GM12891 (cell line): ENCODE results near the gene ENTR1.
"Not testable (repeated sequence)": the region's sequence is repeated elsewhere in the genome, so short reads cannot be mapped to it uniquely, and the experiment has no call there.

ENCODE experiments used
- DNase-seq: peaks from one replicate; pipeline ENCODE4 v3.0.0; 2011; ENCODE audit warnings: low spot score; ENCODE audit not compliant: insufficient read length
- FAIRE-seq: peaks from 2 replicates; lab custom pipeline; 2011; peaks lifted over from hg19 to GRCh38; lab: Jason Lieb, UNC
- PAX5 ChIP-seq: IDR thresholded peaks from 2 replicates; pipeline ENCODE4 v1.6.1; 2011; ENCODE audit warnings: low read length, moderate library complexity, mild to moderate bottlenecking; ENCODE audit not compliant: insufficient read depth, severe bottlenecking
- POLR2A ChIP-seq: IDR thresholded peaks from 2 replicates; pipeline ENCODE4 v1.6.1; 2011; ENCODE audit warnings: low read depth, low read length, control low read depth
- POLR2AphosphoS5 ChIP-seq: IDR thresholded peaks from 2 replicates; pipeline ENCODE4 v1.6.1; 2011; ENCODE audit warnings: low read depth, low read length, control low read depth
- POU2F2 ChIP-seq: IDR thresholded peaks from 2 replicates; pipeline ENCODE4 v1.6.1; 2011; ENCODE audit warnings: low read depth, mild to moderate bottlenecking, control low read depth, low read length, moderate library complexity
- SPI1 ChIP-seq: IDR thresholded peaks from 2 replicates; pipeline ENCODE4 v1.6.1; 2011; ENCODE audit warnings: low read depth, low read length, control low read depth
- TAF1 ChIP-seq: IDR thresholded peaks from 2 replicates; pipeline ENCODE4 v1.6.1; 2011; ENCODE audit warnings: low read depth, low read length, control low read depth

Gene ENTR1

DNA sequence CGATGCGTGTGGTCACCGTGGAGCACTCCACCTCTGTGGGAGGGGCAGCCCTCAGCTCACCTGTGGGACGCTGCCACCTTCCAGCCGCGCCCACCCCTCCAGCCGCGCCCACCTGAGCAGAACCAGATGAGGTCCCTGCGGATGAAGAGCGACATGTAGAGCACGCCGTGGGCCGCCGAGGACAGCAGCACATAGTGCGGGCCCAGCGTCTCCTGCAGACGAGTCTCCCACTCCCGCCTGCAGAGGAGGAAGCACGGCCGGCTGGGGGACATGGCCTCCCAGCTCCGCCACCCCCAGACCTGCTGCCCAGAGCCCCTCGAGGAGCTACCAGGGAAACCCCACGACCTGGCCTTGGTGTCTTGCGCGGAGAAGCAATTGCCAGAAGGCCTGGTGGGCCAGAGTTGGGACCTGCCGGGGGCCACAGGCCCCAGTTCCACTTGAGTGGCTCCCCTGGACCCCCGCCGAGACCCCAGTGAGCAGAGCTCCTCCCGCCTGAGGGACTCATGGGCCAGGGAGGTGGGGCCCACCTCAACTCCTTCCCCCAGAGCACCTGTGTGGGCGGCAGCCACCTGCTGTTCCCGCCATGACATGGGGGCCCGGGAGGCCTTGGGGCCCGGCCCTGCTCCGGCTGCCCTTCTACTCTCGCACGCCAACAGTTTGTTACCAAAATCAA is 22.8 kb upstream of the ENTR1 start:
- no peak for FAIRE-seq
- TF ChIP-seq TAF1, result no peak
- TF ChIP-seq PAX5, result no peak
- no peak for TF ChIP-seq SPI1
- no peak for TF ChIP-seq POU2F2
- no peak for TF ChIP-seq POLR2AphosphoS5
- no peak for TF ChIP-seq POLR2A

DNA sequence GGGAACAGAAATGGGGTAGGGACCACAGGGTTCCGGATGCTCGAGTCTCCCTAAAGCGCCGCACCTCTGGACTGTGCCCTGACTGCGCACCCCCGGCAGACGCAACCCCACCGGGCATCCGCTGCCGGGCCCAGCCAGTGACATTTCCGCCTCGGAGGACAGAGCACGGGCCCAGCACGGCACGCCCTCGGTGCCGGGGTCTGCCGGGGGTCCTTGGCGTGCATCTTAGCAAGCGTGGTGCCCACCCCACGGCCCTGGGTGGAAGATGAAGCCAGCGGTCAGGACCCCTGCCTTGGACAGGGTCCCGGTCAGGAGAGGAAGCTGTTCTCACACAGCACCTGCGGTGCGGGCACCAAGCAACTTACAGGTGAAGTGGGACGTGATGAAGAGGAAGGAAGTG is 22.2 kb upstream of the ENTR1 start:
- FAIRE-seq (no peak), DNase-seq (no peak)
- TF ChIP-seq POU2F2, result no peak
- TF ChIP-seq POLR2AphosphoS5, result no peak
- TF ChIP-seq TAF1, result no peak
- no peak for TF ChIP-seq POLR2A
- TF ChIP-seq SPI1, result no peak
- no peak for TF ChIP-seq PAX5

More for the DNA sequence above, 22.8 kb upstream of the ENTR1 start:
- no peak for DNase-seq

DNA sequence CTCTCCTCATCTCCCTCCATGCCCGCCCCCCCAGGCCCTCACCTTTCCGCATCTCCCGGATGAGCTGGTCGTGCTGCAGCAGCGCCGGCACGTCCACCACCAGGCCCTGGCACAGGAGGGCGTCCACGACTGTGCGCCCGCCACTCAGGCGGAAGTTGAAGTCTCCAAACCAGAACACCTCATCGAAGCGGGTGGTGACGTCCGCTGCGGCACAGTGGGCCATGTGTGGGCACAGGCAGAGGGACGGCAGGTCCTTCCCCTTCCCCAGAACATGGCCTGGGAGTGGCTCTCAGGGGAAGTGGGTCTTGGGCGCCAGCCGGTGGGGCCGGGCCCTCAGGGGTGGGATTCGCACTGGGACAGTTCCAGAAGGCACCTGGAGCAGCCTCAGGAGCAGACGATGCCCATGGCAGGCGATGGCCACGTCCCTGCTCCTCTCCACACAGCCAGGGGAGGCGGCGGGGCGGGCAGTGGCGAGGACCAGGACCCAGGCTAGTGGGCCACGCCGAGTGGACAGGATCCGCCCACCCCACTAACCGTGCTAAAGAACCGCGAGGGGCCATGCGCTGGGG is 21.5 kb upstream of the ENTR1 start:
- DNase-seq (no peak), FAIRE-seq (no peak)
- TF ChIP-seq POLR2A (no peak), POLR2AphosphoS5 (no peak), POU2F2 (no peak), TAF1 (no peak), SPI1 (no peak), PAX5 (no peak)

DNA sequence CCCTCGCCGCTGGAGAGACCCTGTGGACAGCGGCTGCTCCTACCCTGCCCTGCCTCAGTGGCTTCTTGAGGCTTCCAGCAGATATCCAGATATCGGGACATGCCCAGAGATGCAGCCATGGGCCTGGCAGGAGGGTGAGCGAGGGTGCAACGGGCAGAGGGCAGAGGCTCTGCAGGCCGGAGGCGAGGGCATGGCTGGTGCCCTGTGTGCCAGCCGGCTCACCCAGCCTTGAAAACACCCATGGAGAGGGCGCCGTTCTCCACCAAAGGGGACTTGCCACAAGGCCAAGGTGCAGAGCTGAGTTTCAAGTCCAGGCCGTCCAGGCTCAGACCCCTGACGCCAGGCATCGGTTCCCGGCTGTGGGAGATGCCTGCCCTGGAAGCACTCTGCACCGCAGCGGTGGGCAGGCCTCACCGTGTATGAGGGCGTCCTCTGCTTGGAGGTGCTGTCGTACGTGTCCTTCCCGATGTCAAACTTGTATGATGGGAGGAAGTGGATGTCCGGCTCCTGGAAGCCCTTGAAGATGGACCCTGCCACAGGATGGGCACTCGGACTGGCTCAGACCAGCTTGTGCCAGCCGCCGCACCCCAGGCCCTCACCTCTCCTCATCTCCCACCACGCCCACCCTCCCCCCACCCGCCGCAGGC is 20.3 kb upstream of the ENTR1 start:
- TF ChIP-seq PAX5, result no peak
- FAIRE-seq (no peak), DNase-seq (no peak)

DNA sequence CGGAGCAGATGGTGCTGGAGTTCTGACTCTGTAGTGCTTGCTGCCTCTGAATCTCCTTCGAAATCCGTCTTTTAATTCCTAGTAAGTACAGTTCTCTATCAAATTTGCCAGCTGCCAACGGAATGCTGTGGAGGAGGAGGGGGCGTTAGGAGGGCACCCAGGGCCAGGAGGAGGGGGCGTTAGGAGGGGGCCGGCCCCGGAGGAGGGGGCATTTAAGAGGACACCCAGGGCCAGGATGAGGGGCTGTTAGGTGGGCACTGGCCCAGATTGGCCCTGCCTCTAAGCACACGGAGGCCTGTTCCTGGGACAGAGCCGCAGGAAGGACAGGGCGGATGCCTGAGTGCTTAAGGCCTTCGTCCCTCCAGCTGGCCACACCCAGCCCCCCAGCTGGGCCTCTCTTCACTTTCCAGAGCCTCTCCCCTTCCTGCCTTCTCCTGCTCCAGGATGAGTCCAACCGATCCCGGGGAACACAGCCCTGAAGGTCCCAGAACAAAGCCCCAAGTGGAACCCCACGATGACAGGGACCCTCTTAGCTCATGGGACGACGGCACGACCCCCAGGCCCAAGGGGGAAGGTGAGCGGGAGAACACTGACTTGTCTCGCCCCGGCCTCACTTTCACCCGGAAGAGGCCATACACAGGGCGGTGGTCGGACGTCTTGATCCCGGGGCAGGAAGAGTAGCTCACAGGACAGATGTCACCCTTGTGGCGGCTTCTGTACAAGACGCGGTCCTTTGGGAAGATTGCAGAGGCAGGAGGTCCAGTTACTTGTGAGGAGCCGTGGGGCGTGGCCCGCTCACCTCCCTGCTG is 19.5 kb upstream of the ENTR1 start:
- no peak for FAIRE-seq
- TF ChIP-seq PAX5 (no peak), POU2F2 (no peak), POLR2A (no peak), SPI1 (no peak), TAF1 (no peak), POLR2AphosphoS5 (no peak)
- DNase-seq, result no peak

DNA sequence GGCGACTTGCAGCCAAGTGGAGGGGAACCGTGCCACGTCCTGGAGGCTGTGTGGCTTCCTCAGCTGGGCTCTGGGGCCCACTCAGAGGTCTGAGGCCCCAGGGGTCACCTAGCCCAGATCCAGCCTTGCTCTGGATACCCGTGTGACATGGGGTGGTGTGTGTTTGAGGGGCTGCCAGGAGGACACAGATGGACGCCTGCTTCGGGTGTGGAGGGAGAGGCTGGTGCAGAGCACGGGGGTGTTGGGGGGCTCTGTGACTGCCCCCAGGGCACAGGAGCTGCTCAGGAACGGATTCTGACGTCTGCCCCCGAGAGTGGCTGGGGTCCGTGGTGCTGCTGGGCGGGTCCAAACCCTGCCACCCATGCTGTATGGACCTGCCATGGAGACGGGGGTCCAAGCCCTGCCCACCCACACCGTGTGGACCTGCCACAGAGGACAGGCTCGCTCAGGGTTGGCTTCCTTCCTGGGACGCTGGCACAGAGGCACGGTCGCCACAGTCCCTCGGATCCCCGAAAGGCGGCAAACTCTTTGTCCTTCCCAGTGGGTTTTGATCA is 18.7 kb upstream of the ENTR1 start:
- DNase-seq (no peak), FAIRE-seq (no peak)
- TF ChIP-seq POLR2A (0 out of 2 replicates have a peak, but pooled peaks have one; percentile 37), POLR2AphosphoS5 (no peak)

DNA sequence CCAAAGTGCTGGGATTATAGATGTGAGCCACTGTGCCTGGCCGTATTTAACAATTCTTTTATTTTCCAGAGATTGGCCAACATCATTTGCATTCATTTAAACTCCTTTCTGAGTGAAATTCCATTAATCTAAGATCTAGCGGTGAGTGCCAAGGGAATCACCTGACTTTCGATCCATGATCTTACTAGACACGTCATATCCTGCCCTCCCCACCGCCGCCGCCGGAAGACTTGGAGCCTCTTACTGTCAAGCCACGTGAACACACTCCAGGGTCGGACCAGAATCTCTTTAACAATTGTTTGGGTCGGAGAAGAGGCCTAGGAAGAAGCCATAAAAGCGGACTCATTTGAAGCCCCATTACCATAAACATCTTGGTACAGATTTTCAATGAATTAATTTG is 16.4 kb upstream of the ENTR1 start:
- TF ChIP-seq PAX5 (no peak), SPI1 (no peak), POLR2A (no peak), TAF1 (no peak), POLR2AphosphoS5 (no peak), POU2F2 (no peak)
- FAIRE-seq (no peak), DNase-seq (no peak)

DNA sequence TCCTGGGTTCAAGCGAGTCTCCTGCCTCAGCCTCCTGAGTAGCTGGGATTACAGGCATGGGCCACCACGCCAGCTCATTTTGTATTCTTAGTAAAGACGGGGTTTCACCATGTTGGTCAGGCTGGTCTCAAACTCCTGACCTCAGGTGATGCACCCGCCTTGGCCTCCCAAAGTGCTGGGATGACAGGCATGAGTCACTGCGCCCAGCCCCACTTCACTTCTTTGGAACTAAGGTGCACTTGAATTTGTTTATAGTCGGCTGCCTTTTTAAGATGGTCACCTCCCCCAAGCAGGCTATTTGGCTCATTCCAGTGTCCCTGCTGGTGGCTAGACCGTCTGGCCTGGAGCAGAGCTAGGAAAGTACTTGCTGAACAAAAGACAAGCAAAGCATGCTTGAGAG is 15.0 kb upstream of the ENTR1 start:
- FAIRE-seq, DNase-seq: not testable (repeated sequence)

DNA sequence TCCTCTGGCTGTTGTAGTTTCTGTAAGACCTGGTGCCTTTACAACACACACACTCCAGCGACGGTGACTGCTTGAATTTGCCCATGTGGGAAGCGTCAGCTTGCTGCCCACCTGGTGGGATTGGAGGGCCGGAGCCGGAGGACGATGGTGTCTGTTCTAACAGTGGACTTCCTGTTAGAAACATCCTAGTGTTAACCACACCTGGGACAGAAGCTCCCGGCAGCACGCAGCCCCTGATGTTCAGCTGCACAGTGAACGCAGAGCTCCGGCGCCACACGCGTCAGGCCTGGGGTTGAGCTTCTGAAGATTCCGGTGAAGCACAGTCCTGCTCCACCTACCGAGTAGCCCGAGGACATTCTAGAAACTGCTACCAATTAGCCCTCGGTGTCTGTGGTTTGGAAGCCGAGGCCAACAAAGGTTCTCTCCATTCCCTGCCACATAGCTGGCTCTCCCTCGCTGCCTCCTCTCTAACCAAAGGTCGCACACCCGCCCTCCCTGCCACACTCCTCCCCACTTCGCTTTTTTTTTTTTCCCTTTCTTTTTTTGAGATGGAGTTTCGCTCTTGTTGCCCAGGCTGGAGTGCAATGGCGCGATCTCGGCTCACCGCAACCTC is 14.4 kb upstream of the ENTR1 start:
- FAIRE-seq (no peak), DNase-seq (no peak)
- TF ChIP-seq SPI1, result no peak
- TF ChIP-seq TAF1, result no peak
- TF ChIP-seq POLR2A, result 0 out of 2 replicates have a peak, but pooled peaks have one; percentile 25
- no peak for TF ChIP-seq POU2F2
- no peak for TF ChIP-seq PAX5
- TF ChIP-seq POLR2AphosphoS5, result no peak; the same call in 1 of the 2 replicates
